GM12801 (cell line): ENCODE measurements around the gene IGSF9B.

Experiments used
- TF ChIP-seq, protein P1 (sequence below): IDR thresholded peaks from one replicate; pipeline ENCODE4 v1.5.1; 2011; ENCODE audit warnings: control low read depth; ENCODE audit not compliant: insufficient read length; ENCODE audit errors: extremely low read depth

The IGSF9B gene

DNA sequence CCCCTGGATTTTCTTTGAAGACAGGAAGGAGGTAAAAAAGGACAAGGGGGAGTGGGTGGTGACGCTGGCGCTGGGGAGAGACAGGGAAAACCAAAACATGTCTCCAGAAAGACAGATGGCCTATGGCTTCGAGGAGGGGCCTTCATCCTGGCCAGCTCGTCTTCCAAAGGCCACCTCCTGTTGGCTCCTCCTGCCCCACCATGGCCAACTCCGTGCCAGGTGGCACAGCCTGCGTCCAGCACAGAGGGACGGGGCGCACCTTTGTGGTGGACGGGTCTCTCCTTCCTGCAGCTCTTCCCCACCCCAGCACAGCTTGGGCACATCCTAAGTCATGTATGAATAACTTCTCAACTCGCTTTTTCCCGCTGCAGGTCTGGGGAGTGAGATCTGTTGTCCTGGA, 22.7 kb downstream of the IGSF9B start:
- TF ChIP-seq, protein P1, sequence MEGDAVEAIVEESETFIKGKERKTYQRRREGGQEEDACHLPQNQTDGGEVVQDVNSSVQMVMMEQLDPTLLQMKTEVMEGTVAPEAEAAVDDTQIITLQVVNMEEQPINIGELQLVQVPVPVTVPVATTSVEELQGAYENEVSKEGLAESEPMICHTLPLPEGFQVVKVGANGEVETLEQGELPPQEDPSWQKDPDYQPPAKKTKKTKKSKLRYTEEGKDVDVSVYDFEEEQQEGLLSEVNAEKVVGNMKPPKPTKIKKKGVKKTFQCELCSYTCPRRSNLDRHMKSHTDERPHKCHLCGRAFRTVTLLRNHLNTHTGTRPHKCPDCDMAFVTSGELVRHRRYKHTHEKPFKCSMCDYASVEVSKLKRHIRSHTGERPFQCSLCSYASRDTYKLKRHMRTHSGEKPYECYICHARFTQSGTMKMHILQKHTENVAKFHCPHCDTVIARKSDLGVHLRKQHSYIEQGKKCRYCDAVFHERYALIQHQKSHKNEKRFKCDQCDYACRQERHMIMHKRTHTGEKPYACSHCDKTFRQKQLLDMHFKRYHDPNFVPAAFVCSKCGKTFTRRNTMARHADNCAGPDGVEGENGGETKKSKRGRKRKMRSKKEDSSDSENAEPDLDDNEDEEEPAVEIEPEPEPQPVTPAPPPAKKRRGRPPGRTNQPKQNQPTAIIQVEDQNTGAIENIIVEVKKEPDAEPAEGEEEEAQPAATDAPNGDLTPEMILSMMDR, result no peak

GRCh38 chr11:133931449-133932060, 25.2 kb downstream of the IGSF9B start:
- TF ChIP-seq, protein P1, result no peak

GRCh38 chr11:133930767-133931448, 25.9 kb downstream of the IGSF9B start:
- TF ChIP-seq, protein P1, result no peak

GRCh38 chr11:133930053-133930766, 26.6 kb downstream of the IGSF9B start:
- TF ChIP-seq, protein P1, result no peak

DNA sequence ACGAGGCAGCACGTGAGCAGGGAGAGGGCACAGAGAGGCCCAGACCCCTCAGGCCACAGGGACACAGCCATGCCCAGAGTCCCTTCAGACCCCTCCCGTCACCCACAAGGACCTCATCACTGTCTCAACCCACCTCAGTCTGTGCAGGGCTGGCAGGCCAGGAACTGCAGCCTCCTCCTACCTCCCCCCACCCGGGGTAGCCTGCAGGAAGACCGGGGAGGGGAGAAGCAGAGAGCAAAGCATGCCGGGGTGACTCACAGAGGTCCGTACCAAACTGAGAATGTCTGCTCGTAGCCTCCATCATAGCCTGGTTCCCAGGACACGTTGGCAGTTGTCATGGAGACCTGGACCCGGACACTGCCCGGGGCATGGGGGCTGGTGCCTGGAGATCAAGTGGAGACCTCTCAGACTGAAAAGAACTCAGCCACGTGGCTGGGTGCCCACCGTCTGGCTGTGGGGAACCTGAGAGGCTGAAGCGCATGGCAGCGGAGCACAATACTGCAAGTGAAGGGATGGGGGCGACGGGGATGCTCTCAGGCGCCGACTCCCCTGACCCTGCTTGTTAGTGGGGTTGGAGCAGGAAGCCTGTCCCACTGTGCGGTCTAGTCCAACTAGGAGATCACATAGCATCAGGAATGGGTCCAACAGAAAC, 27.2 kb downstream of the IGSF9B start:
- TF ChIP-seq, protein P1, result no peak

GRCh38 chr11:133928628-133929059, 28.1 kb downstream of the IGSF9B start:
- TF ChIP-seq, protein P1, result no peak
